GM19193 (cell line): ENCODE data around the gene PRR36.

Source experiments
- POLR2A ChIP-seq: IDR thresholded peaks from 4 replicates; pipeline ENCODE4 v1.6.1; 2011; ENCODE audit not compliant: insufficient read depth, insufficient read length; ENCODE audit errors: extremely low read depth

Gene PRR36

DNA sequence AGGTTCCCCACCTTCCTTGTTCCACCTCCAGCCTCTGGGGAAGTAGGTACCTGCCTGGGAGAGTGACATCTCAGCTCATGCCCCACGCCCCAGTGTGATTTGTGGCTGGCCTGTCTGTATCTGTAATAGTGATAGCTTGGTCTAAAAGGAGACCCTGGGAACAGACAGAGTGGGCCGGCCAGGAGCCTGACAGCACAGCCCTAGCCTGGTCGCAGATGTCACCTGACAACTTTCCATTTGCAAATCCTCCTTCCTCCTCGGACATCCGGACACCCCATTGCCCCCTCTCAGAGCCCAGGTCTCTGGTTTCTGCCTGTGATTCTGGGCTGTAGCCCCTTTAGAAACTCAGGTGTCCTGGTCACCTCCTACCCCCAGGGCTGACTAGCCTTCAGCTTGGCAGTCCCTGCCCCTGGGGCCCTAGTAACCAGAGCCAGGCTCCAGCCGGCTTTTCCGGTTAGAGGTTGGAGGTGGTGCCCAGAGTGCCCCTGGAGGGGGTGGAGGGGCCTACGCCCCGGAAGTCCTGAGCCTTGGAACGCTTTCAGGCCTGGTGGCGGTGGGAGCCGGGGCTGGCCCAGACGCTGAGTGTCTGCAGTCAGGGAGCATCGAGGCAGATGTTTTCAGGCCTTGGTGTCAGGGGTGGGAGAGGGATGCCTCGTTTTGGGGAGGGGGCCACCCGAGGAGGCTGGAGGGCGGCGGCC lies 20.6 kb upstream of the PRR36 start:
- no peak for TF ChIP-seq POLR2A

- no peak for TF ChIP-seq POLR2A
These were observed 14.6 kb upstream of the PRR36 start for GRCh38 chr19:7888826-7889217.

DNA sequence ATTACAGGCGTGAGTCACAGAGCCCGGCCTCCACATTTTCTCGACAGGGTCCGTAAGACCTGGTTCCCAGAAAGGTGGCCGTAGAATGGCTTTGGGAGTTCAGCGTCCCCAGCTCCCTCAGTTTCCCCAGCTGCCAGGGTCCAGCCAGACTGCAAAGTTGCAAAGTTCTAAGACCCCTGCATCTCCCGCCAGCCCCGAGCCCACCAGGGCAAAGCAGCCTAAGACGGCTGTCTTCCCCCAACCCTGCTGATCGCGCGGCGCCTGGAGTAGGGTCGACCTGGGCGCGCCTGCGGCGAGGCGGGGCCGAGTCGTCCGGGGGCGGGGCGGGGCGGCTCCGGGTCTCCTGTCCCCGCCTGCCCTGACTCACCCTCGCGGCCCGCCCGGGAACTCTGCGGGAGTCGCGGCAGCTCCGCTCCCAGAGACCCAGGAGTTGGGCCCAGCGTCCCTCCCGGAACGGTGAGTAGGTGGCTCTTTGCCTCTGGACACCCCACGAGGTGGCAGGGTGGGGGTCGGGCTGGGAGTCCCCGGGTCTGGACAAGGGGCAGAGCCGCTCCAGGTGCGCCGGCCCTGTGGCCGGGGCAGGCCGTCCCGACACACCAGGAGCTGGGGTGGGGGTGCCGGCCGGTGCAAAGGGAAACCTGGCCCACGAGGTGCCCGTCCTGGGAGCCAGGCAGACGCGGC lies 14.1 kb upstream of the PRR36 start, which contains the start of gene LRRC8E:
Gene LRRC8E, plus strand, starts transcription at position 366 of the 681 bp plus-strand sequence. CDS start 7,094 bp downstream, outside the sequence.
- no peak for TF ChIP-seq POLR2A

DNA sequence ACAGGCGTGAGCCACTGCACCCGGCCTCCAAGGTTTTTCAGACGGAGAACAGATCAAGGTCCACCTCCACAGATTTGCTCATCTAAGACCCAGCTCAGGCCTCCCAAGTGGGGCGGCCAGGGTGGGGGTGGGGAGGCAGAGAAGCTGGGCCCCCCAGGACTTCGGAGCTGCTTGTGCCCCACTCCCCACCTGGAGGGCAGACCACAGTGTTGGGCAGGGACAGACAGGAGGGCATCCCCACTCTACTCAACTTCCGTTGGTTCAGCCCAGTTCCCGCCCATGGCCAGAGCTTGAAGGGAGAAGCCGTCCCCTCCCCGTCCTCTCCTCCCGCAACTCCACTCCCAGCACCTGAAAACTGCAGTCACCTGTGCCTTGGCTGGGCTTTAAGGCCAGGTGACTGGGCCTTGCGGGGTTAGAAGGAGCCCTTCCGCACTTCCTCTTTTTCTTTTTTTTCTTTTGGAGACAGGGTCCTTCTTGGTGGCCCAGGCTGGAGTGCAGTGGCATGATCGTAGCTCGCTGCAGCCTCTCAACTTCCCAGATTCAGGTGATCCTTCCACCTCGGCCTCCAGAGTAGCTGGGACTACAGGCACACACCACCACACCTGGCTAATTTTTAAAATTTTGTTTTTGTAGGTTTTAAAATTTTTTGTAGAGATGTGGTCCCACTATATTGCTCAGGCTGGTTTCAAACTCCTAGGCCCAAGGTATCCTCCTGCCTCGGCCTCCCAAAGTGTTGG lies 13.4 kb upstream of the PRR36 start:
- no peak for TF ChIP-seq POLR2A

DNA sequence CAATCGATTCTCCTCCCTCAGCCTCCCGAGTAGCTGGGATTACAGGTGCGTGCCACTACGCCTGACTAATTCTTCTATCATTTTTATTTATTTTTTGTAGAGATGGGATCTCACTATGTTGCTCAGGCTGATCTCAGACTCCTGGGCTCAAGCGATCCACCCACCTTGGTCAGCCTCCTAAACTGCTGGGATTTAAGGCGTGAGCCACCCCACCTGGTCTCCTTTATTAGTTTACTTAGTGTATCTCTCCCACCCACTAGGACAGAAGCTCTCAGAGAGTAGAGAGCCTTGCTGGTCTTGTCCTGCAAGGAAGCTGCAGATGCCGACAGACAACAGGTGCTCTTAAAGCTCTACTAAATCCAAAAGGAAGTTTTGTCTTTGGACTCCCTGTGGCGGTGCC lies 11.6 kb upstream of the PRR36 start:
- TF ChIP-seq POLR2A, result no peak

DNA sequence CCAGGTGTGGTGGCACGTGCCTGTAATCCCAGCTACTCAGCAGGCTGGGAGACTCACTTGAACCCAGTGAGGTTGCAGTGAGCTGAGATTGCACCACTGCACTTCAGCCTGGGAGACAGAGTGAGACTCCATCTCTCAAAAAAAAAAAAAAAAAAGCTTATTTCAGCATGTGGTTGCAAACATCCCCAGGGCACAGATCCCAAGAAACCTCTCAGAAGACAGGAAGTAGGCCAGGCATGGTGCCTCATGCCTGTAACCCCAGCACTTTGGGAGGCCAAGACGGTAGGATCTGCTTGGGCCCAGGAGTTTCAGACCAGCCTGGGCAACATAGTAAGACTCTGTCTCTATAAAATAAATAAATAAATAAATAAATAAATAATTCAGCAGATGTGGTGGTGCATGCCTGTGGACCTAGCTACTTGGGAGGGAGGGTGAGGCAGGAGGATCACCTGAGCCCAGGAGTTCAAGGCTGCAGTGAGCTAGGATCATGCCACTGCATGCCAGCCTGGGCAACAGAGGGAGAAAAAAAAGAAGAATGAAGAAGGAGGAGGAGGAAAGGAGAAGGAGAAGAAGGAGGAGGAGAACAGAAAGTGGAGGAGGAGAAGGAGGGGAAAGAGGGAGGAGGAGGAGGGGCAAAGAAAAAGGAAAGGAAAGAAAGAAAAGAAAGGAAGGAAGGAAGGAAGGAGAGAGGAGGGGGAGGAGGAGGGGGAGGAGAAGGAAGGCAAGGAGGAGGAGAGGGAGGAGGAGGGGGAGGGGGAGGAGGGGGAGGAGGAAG lies 9.8 kb upstream of the PRR36 start:
- no peak for TF ChIP-seq POLR2A

GRCh38 chr19:7883105-7883504 lies 8.9 kb upstream of the PRR36 start:
- no peak for TF ChIP-seq POLR2A

- no peak for TF ChIP-seq POLR2A
These were observed 7.7 kb upstream of the PRR36 start for GRCh38 chr19:7881910-7882309.

DNA sequence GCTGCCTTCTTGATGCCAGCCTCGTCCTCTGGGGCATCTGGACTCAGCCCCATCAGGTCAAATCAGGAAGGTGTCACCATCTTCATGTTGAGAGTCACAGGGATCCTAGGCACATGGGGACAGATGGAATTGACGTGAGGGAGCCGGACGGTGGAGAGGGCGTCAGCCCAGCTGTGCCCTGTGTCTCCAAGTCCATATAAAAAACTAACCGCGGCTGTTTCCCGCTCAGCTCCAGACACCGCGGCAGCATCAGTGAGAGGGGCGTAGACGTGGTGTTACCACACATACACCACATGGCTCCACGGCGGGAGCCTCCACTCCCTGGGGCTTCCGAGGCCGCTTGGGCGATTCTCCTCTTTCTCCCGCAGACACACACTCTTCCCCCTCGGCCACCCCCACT lies 5.6 kb upstream of the PRR36 start:
- TF ChIP-seq POLR2A, result no peak

DNA sequence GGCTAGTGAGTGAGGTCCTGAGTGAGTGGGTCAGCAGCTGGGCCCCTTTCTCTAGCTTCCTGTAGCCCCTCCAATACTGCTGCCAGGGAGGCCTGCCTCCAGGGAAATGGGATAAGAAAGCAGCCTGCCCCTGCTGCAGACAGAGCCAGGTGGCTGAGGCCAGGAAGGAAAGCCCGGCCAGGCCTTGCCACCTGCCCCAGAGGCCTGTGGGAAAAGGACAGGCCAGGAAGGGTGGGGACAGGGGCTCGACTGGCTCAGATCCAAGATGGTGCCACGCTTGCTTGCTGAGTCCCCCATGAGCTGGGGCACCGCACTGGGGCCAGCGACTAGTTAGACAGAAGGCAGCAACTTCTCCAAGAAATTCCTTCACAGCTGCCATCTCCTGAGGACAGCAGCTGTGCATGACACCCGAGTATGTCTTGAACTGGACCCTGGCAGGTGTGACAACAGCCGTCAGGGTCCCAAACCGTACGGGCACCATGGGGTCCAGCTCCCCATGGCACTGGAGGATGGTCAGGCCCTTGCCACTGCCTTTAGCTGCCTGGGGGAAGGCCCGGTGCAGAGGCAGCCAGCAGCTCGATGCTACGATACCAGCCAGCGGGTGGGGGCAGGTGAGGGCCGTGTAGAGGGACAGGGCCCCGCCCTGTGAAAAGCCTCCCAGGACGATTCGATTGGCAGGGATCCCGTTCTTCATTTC lies 5.1 kb upstream of the PRR36 start:
- no peak for TF ChIP-seq POLR2A

DNA sequence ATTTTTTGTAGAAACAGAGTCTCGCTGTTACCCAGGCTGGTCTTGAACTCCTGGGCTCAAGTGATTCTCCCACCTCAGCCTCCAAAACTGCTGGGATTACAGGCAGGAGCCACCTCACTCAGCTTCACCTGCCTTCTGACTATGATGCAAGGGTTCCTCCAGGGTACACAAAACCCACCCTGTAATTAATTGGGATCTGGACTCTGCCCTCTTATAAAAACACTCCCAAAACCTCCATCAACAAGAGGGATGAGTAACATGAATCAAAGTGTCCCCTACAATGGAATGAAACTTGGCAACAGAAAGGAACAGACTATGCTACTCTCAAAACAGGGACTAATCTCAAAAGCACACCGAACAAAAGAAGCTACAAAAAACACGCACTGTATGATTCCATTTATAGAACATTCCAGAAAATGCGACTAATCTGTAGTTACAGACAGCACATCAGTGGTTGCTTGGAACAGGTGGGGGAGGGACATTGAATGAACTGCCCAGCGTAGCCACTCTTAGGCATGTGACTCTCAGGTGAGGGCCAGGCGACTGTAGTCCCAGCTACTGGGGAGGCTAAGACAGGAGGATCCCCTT lies 3.2 kb upstream of the PRR36 start:
- TF ChIP-seq POLR2A, result no peak

DNA sequence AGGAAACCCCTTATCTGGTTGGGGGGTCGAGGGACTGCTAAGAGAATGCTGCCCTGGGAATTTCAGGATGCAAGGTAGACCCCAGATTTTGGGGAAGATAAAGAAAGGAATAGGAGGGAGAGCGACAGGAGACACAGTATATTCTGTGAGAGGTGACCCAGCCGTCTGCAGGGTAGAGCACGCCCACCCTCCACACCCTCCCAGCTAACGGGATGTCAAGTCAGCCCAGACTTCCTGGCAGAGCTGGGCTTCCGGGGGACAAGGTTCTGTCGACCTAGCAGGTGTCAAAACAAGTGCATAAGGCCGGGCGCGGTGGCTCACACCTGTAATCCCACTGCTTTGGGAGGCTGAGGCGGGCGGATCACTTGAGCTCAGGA lies 695 bp upstream of the PRR36 start:
- no peak for TF ChIP-seq POLR2A

DNA sequence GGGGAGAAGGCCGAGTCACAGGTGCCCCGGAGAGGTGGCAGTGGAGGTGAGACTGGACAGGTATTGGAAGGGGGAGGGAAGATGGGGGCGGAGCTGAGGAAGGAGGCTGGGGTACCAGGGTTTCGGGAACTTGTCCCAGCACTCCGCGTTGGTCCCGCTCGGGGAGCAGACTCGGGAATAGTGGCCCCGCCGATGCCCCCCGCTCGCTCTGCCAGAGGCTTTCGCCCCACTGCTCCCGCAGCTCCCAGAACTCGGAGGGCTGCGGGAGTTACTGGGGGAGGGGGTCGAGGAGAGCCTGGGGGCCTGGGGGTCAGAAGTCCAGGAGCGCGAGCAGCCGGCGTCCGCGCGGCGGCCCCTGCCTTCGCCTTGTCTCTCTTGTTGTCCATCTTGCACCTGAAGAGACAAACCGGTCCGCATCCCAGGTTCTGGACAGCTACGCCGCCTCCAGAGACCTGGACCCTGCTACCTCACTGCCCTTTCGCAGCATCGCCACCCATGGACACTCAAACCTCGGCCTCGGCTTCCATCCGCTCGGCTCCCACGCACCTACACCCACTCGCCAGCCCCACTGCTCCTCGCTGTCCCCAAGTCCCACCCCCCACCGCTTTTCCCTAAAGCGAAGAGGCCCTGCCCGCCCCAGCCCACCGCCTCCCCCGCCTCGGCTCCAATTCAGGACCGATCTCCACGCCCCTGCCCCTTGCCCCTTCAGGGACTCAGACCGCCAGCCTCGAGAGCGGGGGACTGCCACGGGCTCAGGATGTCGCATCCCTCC lies 700 bp downstream of the PRR36 start:
- no peak for TF ChIP-seq POLR2A
